ENCODE measurements around the gene GCNA. TPM values are rescaled to one million over a fixed set of nuclear protein-coding genes. Genes with fewer than 3 reads are reported as not detected.
A peak's percentile ranks its signal among the peaks of the same experiment; 100 is the strongest.

GCNA gene
- total RNA-seq, 2 donors from 2014 or later: 4.1 to 6.0 TPM

DNA sequence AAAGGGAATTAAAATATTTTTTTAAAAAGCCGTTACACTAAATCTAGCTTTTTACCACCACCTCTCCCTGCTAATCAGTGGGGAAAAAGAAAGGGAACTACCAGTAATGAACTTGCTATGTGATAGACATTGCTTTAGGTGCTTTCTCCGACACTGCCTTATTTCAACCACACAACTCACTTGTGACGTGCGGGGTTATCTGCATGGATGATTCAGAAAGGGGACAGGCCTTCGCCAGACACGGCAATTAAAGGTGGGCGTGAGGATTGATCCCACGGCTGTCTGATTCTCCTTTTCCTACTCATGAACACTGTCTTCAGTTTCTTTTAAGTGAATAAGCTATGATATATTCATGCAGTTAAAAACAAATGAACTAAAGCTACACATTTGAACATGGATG lies 41.0 kb downstream of the GCNA start:
- peaks cover 23 to 42% of the 10 kb centered on the region in 2 donors for H3K36me3 Mint-ChIP-seq
- ATAC-seq: peak; percentile 51 to 66

DNA sequence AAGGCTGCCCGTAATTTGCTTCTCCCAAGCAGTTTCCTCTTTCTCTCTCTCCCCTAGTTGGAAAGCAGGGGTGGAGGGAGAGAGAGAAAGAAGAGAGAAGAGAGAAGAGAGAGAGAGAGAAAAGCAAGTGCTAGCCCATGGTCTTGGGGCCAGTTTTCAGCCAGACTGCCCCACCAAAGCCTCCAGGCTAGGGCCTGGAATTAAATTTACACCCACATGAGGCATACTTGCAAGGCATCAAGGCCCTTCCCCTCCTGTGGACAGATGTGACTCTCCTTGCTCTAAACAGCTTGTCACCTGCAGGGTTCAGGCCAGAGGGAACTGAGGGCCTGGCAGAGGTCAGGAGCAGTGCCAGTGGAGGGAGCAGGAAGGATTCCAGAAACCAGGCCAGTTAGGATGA lies 41.7 kb downstream of the GCNA start:
- peaks cover 20 to 37% of the 10 kb centered on the region in 2 donors for H3K36me3 Mint-ChIP-seq

More for the DNA sequence above, 41.0 kb downstream of the GCNA start:
- H3K9me3 Mint-ChIP-seq: no peaks in the 10 kb centered on the region
- H3K27ac Mint-ChIP-seq: peak overlapping the region; percentile 96 to 99
- peak; percentile 54 to 75 for DNase-seq (ENCODE audit: low spot score in 2 of 2)

DNA sequence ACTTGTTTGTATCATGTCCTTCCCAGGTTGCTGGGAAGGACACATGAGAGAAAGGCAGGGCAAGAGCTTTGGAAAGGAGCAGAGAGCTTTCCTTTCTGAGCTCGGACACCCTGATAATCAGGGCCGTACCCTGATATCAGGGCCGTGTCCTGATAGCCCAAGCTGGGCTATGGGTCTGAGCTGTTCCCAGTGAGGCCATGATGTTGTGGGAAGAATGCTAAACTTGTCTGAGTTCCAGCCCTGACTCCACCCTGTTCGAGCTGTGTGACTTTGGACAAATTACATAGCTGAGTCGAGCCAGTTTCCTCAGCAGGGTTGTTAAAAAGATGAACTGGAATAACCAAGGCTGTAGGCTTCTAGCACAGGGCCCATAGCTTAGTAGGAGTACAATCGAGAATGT lies 43.4 kb downstream of the GCNA start:
- no peak for DNase-seq (ENCODE audit: low spot score in 2 of 2)
- H3K9me3 Mint-ChIP-seq: no peaks in the 10 kb centered on the region

More for the DNA sequence above, 41.7 kb downstream of the GCNA start:
- DNase-seq (ENCODE audit: low spot score in 2 of 2) (no peak), ATAC-seq (no peak)
- Mint-ChIP-seq H3K9me3 (no peaks in the 10 kb centered on the region), H3K27ac (peak overlapping the region; percentile 96 to 99)

DNA sequence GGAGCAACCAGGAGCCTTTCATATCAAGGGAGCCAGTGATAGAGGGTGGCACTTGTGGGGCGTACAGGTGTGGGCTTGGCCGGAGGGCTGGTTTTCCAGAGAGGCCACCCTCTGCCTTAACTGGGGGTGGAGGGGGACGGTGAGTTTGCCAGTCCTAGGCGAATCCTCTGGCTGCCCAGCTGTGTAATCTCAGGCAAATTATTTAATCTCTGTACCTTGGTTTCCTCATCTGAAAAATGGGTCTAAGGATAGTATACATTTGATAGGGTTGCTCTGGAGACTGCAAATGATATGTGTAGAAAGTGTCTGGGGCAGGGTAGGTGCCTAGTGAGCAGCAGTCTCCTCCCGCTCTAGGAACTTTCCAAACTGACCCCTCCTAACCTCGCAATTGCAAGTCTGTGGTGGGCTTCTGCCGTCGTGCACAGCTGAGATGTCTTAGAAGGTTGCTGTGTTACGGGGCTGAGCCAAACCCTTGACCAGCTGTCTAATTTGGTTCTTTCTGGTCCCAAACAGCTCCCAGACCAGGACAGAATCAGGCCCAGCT lies 43.9 kb downstream of the GCNA start:
- H3K9me3 Mint-ChIP-seq: no peaks in the 10 kb centered on the region

More for the DNA sequence above, 43.4 kb downstream of the GCNA start:
- H3K27ac Mint-ChIP-seq: peak overlapping the region; percentile 92 to 97
- H3K36me3 Mint-ChIP-seq: peaks cover 6 to 21% of the 10 kb centered on the region in 2 donors
- no peak for ATAC-seq

DNA sequence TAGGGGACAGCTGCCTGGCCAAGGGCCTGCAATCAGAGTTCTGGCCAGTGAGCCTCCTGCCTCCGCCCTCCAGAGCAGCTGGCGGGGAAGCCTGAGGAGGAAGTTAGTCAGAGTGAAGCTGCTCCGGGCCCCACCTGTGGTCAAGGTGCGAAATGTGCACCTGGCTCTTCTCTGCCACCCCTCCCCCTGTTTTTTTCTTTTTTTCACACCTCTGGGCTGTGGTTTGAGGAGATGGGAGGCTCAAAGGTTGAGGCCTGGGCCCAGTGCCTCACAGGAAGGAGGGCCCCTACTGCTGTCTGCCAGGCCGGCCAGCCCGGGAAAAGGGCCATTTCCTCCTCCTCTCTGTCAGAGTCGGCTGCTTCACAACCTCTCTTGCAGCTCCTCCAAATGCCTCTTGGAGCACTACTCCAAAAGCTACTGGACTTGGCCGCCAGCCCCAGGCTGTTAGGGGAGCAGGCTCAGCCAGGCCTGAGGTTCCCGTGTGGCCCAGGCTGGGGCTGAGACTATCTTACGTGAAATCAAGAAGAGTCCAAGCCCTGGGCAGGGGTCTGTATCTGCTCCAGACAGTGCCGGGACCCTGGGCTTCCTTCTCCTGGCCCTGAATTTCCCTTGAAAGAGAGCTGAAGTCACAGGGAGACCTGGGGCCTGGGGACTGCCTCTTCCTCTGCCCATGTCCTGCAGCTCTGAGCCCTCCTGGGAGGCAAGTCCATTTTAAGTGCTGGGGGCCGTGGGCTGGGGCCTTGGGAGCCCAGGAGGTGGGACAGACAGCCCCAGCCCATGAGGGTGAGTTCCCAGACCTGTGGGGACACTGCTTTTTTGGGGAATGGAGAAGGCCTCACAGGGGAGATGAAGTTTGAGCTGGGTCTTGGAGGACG lies 44.6 kb downstream of the GCNA start:
- H3K27ac Mint-ChIP-seq: peak overlapping the region; percentile 97 to 98
- ATAC-seq: peak; percentile 52 to 69
- H3K36me3 Mint-ChIP-seq: peaks cover 0 to 9% of the 10 kb centered on the region in 2 donors
- peak; percentile 66 to 80 for DNase-seq (ENCODE audit: low spot score in 2 of 2)
- no peaks in the 10 kb centered on the region for H3K9me3 Mint-ChIP-seq

More for the DNA sequence above, 43.9 kb downstream of the GCNA start:
- ATAC-seq (no peak), DNase-seq (ENCODE audit: low spot score in 2 of 2) (no peak)
- Mint-ChIP-seq H3K27ac (peak overlapping the region; percentile 97 to 98), H3K36me3 (peaks cover 1 to 16% of the 10 kb centered on the region in 2 donors)

DNA sequence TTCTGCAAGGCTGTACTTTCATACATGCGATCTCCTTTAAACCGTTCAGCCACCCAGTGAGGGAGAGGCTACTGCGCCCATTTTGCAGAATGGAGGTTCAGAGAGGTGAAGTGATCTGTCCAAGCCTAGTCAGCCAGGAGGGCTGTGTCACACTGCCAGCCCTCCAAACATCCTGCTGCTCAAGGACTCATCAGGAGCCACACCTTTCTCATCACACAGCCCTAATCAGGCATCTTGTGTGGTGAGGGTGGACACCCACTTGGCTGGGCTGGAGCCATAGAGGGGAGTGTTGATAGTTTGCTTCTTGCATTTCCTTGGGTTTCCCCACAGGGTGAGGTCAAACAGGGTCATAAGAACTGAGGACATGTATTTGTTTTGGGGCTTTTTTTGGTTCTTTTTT lies 45.5 kb downstream of the GCNA start:
- peaks cover 0 to 4% of the 10 kb centered on the region in 2 donors for H3K36me3 Mint-ChIP-seq
- no peak for DNase-seq (ENCODE audit: low spot score in 2 of 2)
- H3K27ac Mint-ChIP-seq: peak overlapping the region; percentile 97 to 98
- H3K9me3 Mint-ChIP-seq: no peaks in the 10 kb centered on the region
- peak in 1 of 2 donors; percentile 22 for ATAC-seq

DNA sequence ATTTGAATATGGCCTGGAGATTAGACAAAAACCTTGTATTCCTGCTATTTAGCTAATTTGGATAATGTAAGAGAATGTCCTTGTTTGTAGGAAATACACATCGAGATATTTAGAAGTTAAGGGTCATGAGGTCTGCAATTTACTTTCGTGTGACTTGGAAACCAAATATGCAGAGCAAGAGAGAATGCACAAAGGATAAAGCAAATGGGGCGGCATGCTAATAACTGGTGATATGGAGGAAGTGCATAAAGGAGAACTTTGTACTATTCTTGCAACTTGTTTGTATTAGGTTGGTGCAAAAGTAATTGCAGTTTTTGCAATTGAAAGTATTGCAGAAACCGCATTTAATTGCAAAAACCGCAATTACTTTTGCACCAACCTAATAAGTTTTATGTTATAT lies 47.2 kb downstream of the GCNA start:
- DNase-seq (ENCODE audit: low spot score in 2 of 2): no peak
- peaks cover 0 to 4% of the 10 kb centered on the region in 2 donors for H3K36me3 Mint-ChIP-seq
- H3K9me3 Mint-ChIP-seq: no peaks in the 10 kb centered on the region
- ATAC-seq: no peak
- no peak overlapping the region for H3K27ac Mint-ChIP-seq

DNA sequence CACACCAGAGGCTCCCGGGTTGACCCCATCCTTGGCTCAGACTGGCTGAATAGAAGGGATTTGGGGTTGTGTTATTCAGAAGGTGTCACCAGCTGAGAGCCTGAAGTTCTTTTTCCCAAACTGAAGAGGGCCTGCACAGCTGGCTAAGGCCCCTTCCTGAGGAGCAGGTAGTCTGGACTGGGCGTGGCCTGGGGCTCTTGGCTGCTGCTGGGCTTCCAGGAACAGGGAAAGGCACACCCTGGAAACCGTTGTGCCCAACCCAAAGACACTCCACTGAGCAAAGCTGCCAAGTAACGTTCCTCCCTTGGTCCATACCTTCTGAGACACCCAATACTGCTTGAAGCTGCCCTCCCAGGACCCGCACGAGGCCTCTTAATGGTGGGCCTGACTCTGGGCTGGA lies 48.3 kb downstream of the GCNA start:
- ATAC-seq: no peak
- Mint-ChIP-seq H3K9me3 (no peaks in the 10 kb centered on the region), H3K27ac (no peak overlapping the region), H3K36me3 (peaks cover 0 to 2% of the 10 kb centered on the region in 2 donors)
- no peak for DNase-seq (ENCODE audit: low spot score in 2 of 2)

DNA sequence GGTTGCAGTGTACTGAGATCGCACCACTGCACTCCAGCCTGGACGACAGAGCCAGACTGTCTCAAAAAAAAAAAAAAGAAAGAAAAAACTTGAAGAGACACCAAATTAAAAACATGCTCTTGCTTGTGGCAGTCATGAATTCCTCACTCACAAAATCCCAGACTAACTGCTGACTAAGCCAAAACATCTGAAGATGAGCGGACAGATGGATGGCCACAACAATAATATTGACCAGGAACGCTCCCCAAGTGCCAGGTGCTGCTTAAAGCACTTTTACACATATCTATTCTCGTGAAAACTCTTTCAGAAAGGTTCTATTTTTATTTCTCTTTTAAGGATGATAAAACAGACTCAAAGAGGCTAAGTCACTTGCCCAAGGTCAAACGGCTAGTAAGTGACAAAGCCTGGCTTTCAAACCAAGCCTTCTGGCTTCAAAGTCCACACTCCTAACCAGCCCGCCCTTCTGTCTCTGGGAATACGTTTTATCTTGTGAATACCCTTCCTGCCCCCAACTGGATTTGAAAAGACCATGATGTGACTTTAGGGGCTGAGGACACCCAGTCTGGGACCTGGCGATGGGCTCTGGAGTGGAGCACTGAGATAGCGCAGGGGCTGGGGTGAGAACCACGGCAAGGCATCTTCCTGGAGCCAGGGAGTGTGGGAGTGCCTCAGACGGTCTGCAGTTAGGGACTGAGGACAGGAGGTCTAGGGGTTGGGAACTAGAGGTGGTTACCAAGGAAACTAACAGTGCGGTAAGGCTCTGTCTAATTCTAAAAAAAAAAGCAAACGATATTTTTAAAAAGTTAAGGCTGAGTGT lies 49.6 kb downstream of the GCNA start:
- ATAC-seq: no peak
- no peak overlapping the region for H3K27ac Mint-ChIP-seq
- H3K9me3 Mint-ChIP-seq: no peaks in the 10 kb centered on the region
- no peaks in the 10 kb centered on the region for H3K36me3 Mint-ChIP-seq
- DNase-seq (ENCODE audit: low spot score in 2 of 2): no peak

DNA sequence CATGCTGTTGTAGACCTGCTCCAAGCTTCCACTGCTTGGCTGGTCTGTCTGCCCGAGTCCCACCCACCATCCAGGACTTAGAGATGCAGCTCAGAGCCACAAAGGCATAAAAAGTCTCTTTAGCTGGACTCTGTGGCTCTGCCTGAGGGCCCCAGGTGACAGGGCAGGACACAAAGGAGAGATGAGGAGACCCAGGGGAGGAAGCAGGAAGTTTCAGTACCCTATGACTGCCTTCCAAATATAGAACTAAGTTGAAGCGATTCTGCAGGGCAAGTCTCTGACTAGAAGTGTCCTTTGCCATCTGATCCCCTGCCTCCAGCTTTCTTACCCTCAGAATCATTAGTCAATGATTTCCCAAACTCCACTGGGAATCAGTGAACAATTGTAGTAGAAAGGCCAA lies 51.2 kb downstream of the GCNA start:
- ATAC-seq (no peak), DNase-seq (ENCODE audit: low spot score in 2 of 2) (no peak)
- H3K27ac Mint-ChIP-seq: peak overlapping the region in 1 of 2 donors; percentile 74
- H3K36me3 Mint-ChIP-seq: no peaks in the 10 kb centered on the region
- no peaks in the 10 kb centered on the region for H3K9me3 Mint-ChIP-seq

DNA sequence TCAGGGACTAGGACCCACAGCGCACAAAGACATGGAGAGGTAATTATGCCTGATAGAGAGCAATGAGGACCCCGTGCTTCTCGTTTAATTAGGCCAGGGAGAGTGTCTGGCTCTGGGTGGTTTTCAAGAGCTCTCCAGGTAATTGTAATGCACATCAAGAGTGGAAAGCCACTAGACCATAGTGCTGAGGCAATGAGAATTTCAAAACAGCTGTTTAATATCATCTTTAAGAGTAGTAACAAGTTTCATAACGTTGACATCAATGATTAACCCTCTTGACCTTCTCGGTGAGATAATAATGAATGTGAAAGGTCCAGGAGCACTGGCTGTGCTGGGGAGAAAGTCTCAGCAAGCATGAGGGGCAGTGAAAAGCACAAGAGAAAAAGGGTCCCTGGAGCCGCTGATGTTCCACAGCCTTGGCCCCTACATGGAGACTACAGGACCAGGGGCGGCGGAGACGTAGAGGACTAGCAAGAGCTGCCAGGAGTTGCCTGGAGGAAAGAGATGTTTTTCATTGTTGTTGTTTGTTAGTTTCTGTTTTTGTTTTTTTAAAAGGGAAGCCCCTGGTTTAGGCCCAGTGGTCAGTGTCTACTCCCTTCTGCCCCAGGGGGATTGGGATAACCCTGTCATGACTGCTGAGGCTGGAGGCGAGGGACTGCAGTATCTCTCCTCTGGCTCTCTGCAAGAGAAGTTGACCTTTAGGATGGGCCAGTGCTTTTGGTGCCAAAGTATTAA lies 54.9 kb downstream of the GCNA start:
- no peaks in the 10 kb centered on the region for H3K36me3 Mint-ChIP-seq
- DNase-seq (ENCODE audit: low spot score in 2 of 2) (no peak), ATAC-seq (no peak)
- no peaks in the 10 kb centered on the region for H3K9me3 Mint-ChIP-seq
- H3K27ac Mint-ChIP-seq: no peak overlapping the region

DNA sequence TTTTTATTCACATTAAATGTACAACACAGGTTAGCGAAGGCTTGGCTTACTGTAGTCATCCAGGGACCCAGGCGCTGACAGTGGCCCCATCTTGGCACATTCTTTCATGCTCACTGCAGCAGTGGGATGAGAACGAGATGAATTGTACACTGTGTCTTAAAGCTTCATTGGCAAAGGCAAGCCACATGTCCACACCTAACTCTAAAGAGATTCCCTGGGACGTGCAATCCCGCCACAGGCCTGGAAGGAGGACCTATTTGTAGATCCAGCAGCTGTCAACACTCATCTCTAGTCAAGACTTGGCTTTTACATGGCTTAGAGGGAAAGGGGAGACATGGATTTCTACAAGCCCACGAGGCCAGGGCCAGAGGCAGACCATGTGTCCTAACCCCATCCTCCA lies 56.1 kb downstream of the GCNA start:
- Mint-ChIP-seq H3K9me3 (no peaks in the 10 kb centered on the region), H3K36me3 (no peaks in the 10 kb centered on the region), H3K27ac (no peak overlapping the region)
- no peak for DNase-seq (ENCODE audit: low spot score in 2 of 2)
- ATAC-seq: no peak

DNA sequence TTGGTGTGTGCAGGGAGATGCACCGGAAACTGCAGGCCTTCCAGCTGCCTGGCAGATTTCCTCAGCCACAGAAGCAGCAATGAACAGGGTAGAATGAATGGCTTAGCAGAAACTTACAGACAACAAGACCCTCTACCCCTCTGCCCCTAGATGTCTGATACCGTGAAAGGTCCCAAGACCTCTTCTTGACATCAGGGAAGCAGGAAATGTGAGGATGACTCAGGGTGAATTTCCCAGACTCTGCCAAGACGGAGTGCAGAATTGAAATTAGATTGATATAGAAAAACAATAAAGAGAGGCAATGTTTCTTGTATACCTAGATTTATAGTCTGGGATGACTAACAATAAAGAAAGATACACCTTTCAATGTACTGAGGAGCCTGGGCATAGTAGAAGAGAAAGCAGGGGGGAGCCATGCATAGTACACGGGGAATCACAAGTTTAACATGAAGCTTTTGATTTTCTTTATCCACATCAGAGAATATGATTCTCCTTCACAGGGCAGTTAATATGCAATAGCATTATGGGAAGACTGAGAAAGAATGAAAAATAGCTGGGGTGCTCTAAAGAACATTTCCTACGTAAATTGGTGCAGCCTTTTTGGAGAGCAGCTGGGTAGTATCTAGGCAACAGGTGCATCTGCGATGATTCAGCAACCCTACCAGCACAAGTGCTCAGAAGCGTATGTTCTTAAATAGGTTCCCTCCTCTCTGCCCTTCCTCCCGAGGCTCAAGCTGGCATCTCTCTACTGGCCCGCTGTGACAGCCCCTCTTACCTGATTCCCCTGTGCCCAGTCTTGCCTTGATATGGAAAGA lies 58.4 kb downstream of the GCNA start:
- DNase-seq (ENCODE audit: low spot score in 2 of 2) (no peak), ATAC-seq (peak; percentile 25 to 65)
- Mint-ChIP-seq H3K9me3 (peaks cover 0 to 3% of the 10 kb centered on the region in 2 donors), H3K36me3 (no peaks in the 10 kb centered on the region), H3K27ac (peak overlapping the region in 1 of 2 donors; percentile 66)

DNA sequence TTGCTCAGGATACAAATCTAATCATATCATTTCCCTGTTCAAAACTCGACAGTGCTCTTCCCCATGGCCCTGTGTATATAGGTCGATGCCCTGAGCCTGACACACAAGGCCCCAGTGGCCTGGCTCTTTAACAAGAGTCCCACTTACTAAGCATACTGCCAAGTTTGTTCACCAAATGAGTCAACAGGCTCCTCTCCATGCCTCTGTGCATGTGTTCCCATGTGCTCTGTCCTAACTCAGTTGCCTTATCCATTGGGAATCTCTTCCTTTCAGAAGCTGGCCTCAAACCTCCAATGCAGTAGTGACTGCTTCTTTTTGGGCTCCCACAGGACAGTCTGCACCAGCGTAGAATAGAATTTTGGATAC lies 59.0 kb downstream of the GCNA start:
- ATAC-seq (peak; percentile 56 to 66), DNase-seq (ENCODE audit: low spot score in 2 of 2) (no peak)
- peak overlapping the region in 1 of 2 donors; percentile 66 for H3K27ac Mint-ChIP-seq
- H3K9me3 Mint-ChIP-seq: peaks cover 0 to 3% of the 10 kb centered on the region in 2 donors
- no peaks in the 10 kb centered on the region for H3K36me3 Mint-ChIP-seq

DNA sequence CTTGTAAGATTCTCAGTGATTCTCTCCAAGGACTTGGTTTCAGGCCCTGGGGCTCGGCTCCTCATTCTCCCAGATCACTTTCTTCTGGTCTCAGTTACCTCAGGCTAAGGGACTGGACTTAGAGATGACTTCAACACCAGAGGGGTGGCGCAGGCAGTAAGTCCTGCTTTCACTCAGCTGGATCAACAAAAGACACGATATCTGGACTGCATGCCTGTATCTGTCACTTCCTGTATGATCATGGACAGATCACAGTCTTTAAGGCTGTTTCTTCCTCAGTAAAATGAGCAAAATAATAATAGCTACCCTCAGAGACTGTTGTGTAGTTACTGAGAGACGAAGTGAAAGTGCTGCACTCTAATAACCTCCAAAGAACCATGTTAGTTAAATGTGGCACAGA lies 59.6 kb downstream of the GCNA start:
- no peak for DNase-seq (ENCODE audit: low spot score in 2 of 2)
- ATAC-seq: peak; percentile 46 to 78
- no peaks in the 10 kb centered on the region for H3K36me3 Mint-ChIP-seq

DNA sequence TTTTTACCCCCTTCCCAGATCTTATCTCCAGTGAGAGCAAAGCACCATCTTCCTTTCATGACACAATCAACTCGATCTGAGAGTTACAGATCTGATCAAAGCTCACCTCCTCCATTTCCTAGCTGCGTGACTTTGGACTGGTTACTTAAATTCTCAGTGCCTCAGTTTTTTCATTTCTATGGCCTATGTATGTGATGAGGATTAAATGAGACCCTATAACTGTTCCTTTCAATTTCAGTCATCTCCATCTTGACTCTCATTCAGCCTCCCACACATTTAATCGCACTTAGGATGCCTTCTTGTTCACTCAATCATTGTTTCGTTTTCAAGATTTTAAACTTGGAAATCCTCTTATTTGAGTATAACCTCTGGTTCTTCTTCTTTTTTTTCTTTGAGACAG lies 60.2 kb downstream of the GCNA start:
- Mint-ChIP-seq H3K9me3 (peaks cover 0 to 3% of the 10 kb centered on the region in 2 donors), H3K36me3 (no peaks in the 10 kb centered on the region), H3K27ac (no peak overlapping the region)
- DNase-seq (ENCODE audit: low spot score in 2 of 2) (no peak), ATAC-seq (peak; percentile 65 to 72)

More for the DNA sequence above, 59.6 kb downstream of the GCNA start:
- H3K27ac Mint-ChIP-seq: no peak overlapping the region
- H3K9me3 Mint-ChIP-seq: peaks cover 0 to 3% of the 10 kb centered on the region in 2 donors

Data from activated naive CD4-positive, alpha-beta T cell treated with anti-CD3 and anti-CD28 coated beads, Interleukin-2, amount 50 U/mL, for 72 hours (primary cell).